Spleen (tissue), 7 donors: ENCODE results near the gene ZNRF2.

ENCODE experiments used
- CTCF ChIP-seq, 11 experiments: fragments of 200-600 bp in 7 of 11; fragments of 450-650 bp in 4 of 11; sonication (generic) in 4 of 11; IDR thresholded peaks in 8 of 11; conservative IDR thresholded peaks in 3 of 11; 1 replicate in 7 of 11; 2 replicates in 4 of 11; pipeline versions ENCODE4 v1.4.0 to v1.8.0; 2016 to 2021; ENCODE audit warnings: antibody characterized with exemption in 11 of 11, inconsistent platforms in 4 of 11, mild to moderate bottlenecking in 1 of 11
- POLR2A ChIP-seq, 3 donors: fragments of 450-650 bp; IDR thresholded peaks; one replicate each; pipeline ENCODE4 v1.5.1; 2017; ENCODE audit warnings: antibody characterized with exemption in 3 of 3, mild to moderate bottlenecking in 1 of 3
- POLR2AphosphoS5 ChIP-seq, 3 donors: sonication (generic); formaldehyde crosslinking; IDR thresholded peaks; one replicate each; pipeline ENCODE4 v1.5.1; 2017; ENCODE audit warnings: antibody characterized with exemption in 3 of 3
- donor health status: DM: no; HTN: no; CAD: no; lungs with moderate emphysema.
- donor health status: DM: no; HTN: no; CAD: no.
- donor health status: DM: no; HTN: no; CAD: no.

- TF ChIP-seq POLR2A (IDR thresholded peaks at IDR 0.05) (no peak), CTCF (IDR thresholded peaks at IDR 0.05 in 8 of 11, conservative IDR thresholded peaks at IDR 0.05 in 3 of 11) (no peak), POLR2AphosphoS5 (IDR thresholded peaks at IDR 0.05) (no peak)
These were observed 34.2 kb upstream of the ZNRF2 start for GRCh38 chr7:30249986-30250774.
